Retinal pigment epithelial cell (primary cell): Measurements from ENCODE around the gene KATNB1.

ENCODE experiments used
- DNase-seq: peaks from one replicate; pipeline ENCODE4 v3.0.0-alpha.2; 2010; ENCODE audit warnings: low read depth
- H3K4me3 ChIP-seq: 2 replicates; pipeline ENCODE4 v1.5.1; 2011; ENCODE audit warnings: mild to moderate bottlenecking, low read length, control low read depth, moderate library complexity
- CTCF ChIP-seq: conservative IDR thresholded peaks from 2 replicates; pipeline ENCODE4 v1.5.1; 2011; ENCODE audit warnings: low read depth, low read length, control low read depth, inconsistent platforms

KATNB1 gene

GRCh38 chr16:57801809-57802340 lies 66.3 kb downstream of the KATNB1 start:
- no peak for DNase-seq
- H3K4me3 ChIP-seq = peak overlapping the region; percentile 66
- TF ChIP-seq CTCF = no peak

GRCh38 chr16:57802341-57803133 lies 67.0 kb downstream of the KATNB1 start, which contains the start of gene KIFC3:
Gene KIFC3 (minus strand): TSS chr16:57802491. CDS start chr16:57798243, 4,248 bp downstream.
- TF ChIP-seq CTCF = no peak
- peak within 1 kb of the TSS; percentile 66 for H3K4me3 ChIP-seq
- no peak for DNase-seq

- H3K4me3 ChIP-seq = no peak overlapping the region
- no peak for DNase-seq
- no peak for TF ChIP-seq CTCF
Measured at GRCh38 chr16:57803134-57803990, 67.8 kb downstream of the KATNB1 start.

- no peak for DNase-seq
- TF ChIP-seq CTCF = no peak
- no peak overlapping the region for H3K4me3 ChIP-seq
Measured at GRCh38 chr16:57804111-57804837, 68.7 kb downstream of the KATNB1 start.

- no peak for DNase-seq
- no peak overlapping the region for H3K4me3 ChIP-seq
- no peak for TF ChIP-seq CTCF
Measured at GRCh38 chr16:57805176-57805575, 69.6 kb downstream of the KATNB1 start.
